HepG2 (cell line): ENCODE results near the gene TOM1L2. TPM values are rescaled to one million over a fixed set of nuclear protein-coding genes. Genes with fewer than 3 reads are reported as not detected.

Experiments
- NCOR1 ChIP-seq: fragments of 200-600 bp; sonication (generic); IDR thresholded peaks from 2 replicates; pipeline ENCODE4 v1.7.0; 2017; ENCODE audit warnings: antibody characterized with exemption, low read length, borderline replicate concordance
- RFX1 ChIP-seq: fragments of 450-650 bp; IDR thresholded peaks from 2 replicates; pipeline ENCODE4 v1.6.1; 2017
- ZBED4 ChIP-seq: sonication (generic); formaldehyde crosslinking; IDR thresholded peaks from 2 replicates; pipeline ENCODE4 v1.4.0; 2020; ENCODE audit warnings: missing genetic modification reagents, borderline replicate concordance
- ZFP41 ChIP-seq: sonication (generic); formaldehyde crosslinking; IDR thresholded peaks from 2 replicates; pipeline ENCODE4 v1.4.0; 2020; ENCODE audit warnings: mild to moderate bottlenecking, missing genetic modification reagents, borderline replicate concordance
- ZNF512B ChIP-seq: sonication (generic); formaldehyde crosslinking; IDR thresholded peaks from 2 replicates; pipeline ENCODE4 v1.5.1; 2020; ENCODE audit warnings: missing genetic modification reagents, mild to moderate bottlenecking, borderline replicate concordance
- ZNF619 ChIP-seq: sonication (generic); formaldehyde crosslinking; IDR thresholded peaks from 2 replicates; pipeline ENCODE4 v1.4.0; 2020; ENCODE audit warnings: mild to moderate bottlenecking, missing genetic modification reagents
- ZNF646 ChIP-seq: sonication (generic); formaldehyde crosslinking; IDR thresholded peaks from 2 replicates; pipeline ENCODE4 v1.9.0; 2021; ENCODE audit warnings: mild to moderate bottlenecking, missing genetic modification reagents
- ZNF746 ChIP-seq: sonication (generic); formaldehyde crosslinking; IDR thresholded peaks from 2 replicates; pipeline ENCODE4 v1.8.0; 2022; ENCODE audit warnings: mild to moderate bottlenecking, missing genetic modification reagents
- ZSCAN21 ChIP-seq: sonication (generic); formaldehyde crosslinking; IDR thresholded peaks from 2 replicates; pipeline ENCODE4 v1.8.0; 2022; ENCODE audit warnings: mild to moderate bottlenecking, missing genetic modification reagents, moderate library complexity, borderline replicate concordance
- ZSCAN22 ChIP-seq: sonication (generic); formaldehyde crosslinking; IDR thresholded peaks from 2 replicates; pipeline ENCODE4 v1.4.0; 2020; ENCODE audit warnings: mild to moderate bottlenecking, missing genetic modification reagents
- ZSCAN31 ChIP-seq: sonication (generic); formaldehyde crosslinking; IDR thresholded peaks from 2 replicates; pipeline ENCODE4 v1.5.0; 2020; ENCODE audit warnings: low read depth, mild to moderate bottlenecking, missing genetic modification reagents
- polyA plus RNA-seq, 8 experiments: library from polyadenylated mRNA; depleted of rRNA in 3 of 8; stranded (reverse) in 7 of 8; unstranded in 1 of 8; fragments of >200 nt; fragmentation: Illumina TruSeq in 4 of 8; extraction: Trizol in 4 of 8; gene quantifications; 2 replicates each; pipeline versions ENCODE4 v1.2.1 to v1.2.3, GENCODE V29; 2011 to 2016; ENCODE audit warnings: low read depth in 4 of 8, missing spikeins in 1 of 8, mixed read lengths in 1 of 8; ENCODE audit not compliant: insufficient read depth in 1 of 8
- total RNA-seq, 5 experiments: library from RNA; depleted of rRNA; stranded (reverse); fragments of >200 nt; fragmentation: Illumina TruSeq; extraction: Trizol; gene quantifications; 2 replicates each; pipeline ENCODE4 v1.2.3, GENCODE V29; 2016; ENCODE audit warnings: low read depth in 1 of 5
- TF ChIP-seq, protein P1 (sequence below), 2 experiments: fragments of 450-650 bp in 1 of 2; sonication (generic) in 1 of 2; formaldehyde crosslinking; IDR thresholded peaks; 2 replicates each; pipeline versions ENCODE4 v1.5.0 to v1.8.0; 2020 to 2022; ENCODE audit warnings: mild to moderate bottlenecking in 1 of 2, missing genetic modification reagents in 1 of 2

Gene TOM1L2
- total and polyA plus RNA-seq, 2 of the 13 experiments (the other 11 are each of a cell fraction or from before 2014, with no cell fraction given), result 4.7 to 7.4 TPM

DNA sequence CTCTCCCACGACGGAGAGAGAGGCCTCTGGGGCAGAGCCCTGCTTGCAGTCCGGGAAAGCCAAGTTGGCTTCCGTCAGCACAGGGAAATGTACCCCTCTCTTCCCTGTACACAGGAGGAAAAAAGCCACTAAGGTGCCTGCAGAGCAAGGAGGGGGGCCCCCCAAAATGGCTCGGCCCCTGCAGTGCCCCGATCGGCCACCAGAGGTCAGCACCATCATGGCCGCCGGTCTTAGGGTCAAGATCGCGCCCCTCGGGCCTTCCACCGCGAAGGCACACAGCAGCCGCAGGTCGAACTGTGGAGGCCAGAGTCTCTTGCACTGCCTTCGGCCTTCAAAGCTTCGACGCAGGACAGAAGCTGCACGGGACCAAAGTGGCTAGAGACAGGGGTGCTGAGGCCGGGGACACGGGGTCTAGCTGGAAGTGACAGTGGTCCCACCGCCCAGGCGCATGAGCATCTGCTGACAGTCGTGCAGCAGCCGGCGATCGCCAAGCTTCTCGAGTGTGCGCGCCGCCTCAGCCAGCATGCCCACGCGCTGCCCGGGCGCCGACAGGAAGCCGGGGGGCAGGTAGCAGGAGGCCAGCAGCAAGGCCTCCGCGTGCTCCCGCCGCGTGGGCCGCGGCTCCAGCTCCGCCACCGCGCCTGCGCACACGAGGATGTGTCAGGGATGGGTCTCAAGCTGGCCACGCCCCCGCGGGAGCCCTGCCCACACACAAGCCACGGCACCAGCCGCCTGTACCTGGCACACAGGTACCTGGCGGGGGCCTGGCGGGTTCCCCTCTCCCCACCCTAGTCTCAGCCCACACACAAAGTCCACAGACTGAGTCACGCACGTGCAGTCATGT, 159.8 kb downstream of the TOM1L2 start (continued):
- TF ChIP-seq ZNF646 (CRISPR knock-in tag), result no peak
- TF ChIP-seq ZSCAN22 (CRISPR knock-in tag), result no peak
- TF ChIP-seq ZSCAN31 (CRISPR knock-in tag), result peak; percentile 79; the same call in 1 of the 2 replicates
- TF ChIP-seq ZNF512B (CRISPR knock-in tag), result no peak
- TF ChIP-seq NCOR1, result 0 out of 2 replicates have a peak, but pooled peaks have one; percentile 11
- TF ChIP-seq, protein P1, sequence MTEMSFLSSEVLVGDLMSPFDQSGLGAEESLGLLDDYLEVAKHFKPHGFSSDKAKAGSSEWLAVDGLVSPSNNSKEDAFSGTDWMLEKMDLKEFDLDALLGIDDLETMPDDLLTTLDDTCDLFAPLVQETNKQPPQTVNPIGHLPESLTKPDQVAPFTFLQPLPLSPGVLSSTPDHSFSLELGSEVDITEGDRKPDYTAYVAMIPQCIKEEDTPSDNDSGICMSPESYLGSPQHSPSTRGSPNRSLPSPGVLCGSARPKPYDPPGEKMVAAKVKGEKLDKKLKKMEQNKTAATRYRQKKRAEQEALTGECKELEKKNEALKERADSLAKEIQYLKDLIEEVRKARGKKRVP (CRISPR knock-in tag; IDR thresholded peaks at IDR 0.05), result no peak
- TF ChIP-seq ZBED4 (CRISPR knock-in tag), result no peak
- no peak for TF ChIP-seq ZFP41 (CRISPR knock-in tag)
- TF ChIP-seq ZNF746 (CRISPR knock-in tag), result 0 out of 2 replicates have a peak, but pooled peaks have one; percentile 37
- TF ChIP-seq RFX1, result no peak
- TF ChIP-seq ZNF619 (CRISPR knock-in tag), result no peak
- no peak for TF ChIP-seq ZSCAN21 (CRISPR knock-in tag)
